Body of pancreas (tissue), 4 donors: Measurements from ENCODE around the gene NDUFC2. TPM values are rescaled to one million over a fixed set of nuclear protein-coding genes. Genes with fewer than 3 reads are reported as not detected.

Experiments
- ATAC-seq: fragments of 150-250 bp; one replicate; pipeline ENCODE4 v1.9.1; 2016
- DNase-seq, 4 donors: peaks; one replicate each; pipeline ENCODE4 v3.0.0-alpha.2; 2019
- H3K27ac ChIP-seq, 4 donors: fragments of 200-600 bp; sonication (generic); 1 replicate in 3 of 4; 2 replicates in 1 of 4; pipeline versions ENCODE4 v1.5.1 to v1.6.1; 2016 to 2019; ENCODE audit warnings: mild to moderate bottlenecking in 1 of 4, mixed read lengths in 1 of 4, moderate library complexity in 1 of 4
- H3K27me3 ChIP-seq, 2 donors: fragments of 200-600 bp; sonication (generic); one replicate each; pipeline ENCODE4 v1.6.0; 2016; ENCODE audit warnings: mild to moderate bottlenecking in 1 of 2
- H3K36me3 ChIP-seq, 2 donors: fragments of 200-600 bp; sonication (generic); replicated peaks in 1 of 2; 2 replicates each; pipeline ENCODE4 v1.5.1; 2016; ENCODE audit warnings: low read depth in 2 of 2; ENCODE audit not compliant: insufficient read depth in 1 of 2
- H3K4me1 ChIP-seq: fragments of 200-600 bp; sonication (generic); one replicate; pipeline ENCODE4 v1.6.0; 2016
- H3K4me3 ChIP-seq, 2 donors: fragments of 200-600 bp; sonication (generic); 1 replicate in 1 of 2; 2 replicates in 1 of 2; pipeline ENCODE4 v1.5.1; 2016 to 2019
- H3K9me3 ChIP-seq, 3 donors: fragments of 200-600 bp; sonication (generic); 1 replicate in 2 of 3; 2 replicates in 1 of 3; pipeline ENCODE4 v1.5.1; 2016
- POLR2A ChIP-seq, 3 donors: fragments of 450-650 bp; IDR thresholded peaks; one replicate each; pipeline ENCODE4 v1.6.1; 2016; ENCODE audit warnings: antibody characterized with exemption in 3 of 3, mild to moderate bottlenecking in 2 of 3
- WGBS, 2 donors: methylation state at CpG; one replicate each; pipeline ENCODE4 v1.1.5; 2017; 5-methylcytosine and 5-hydroxymethylcytosine counted together
- intact Hi-C: fragments of 100-400 bp; cut with DNase I; formaldehyde crosslinking; loops from one replicate; pipeline ENCODE4 v1.15.1; 2023
- total RNA-seq, 2 donors: library from RNA; depleted of rRNA; stranded (reverse); fragments of >200 nt; gene quantifications; one replicate each; pipeline ENCODE4 v1.1.0, GENCODE V29; 2016
- TF ChIP-seq, protein P1 (sequence below), 7 experiments: fragments of 450-650 bp in 4 of 7; fragments of 200-600 bp in 3 of 7; sonication (generic) in 3 of 7; IDR thresholded peaks; one replicate each; pipeline ENCODE4 v1.5.1; 2016 to 2019; ENCODE audit warnings: antibody characterized with exemption in 7 of 7

NDUFC2 gene
- total RNA-seq, 2 donors from 2014 or later, result 53.7 to 62.0 TPM

DNA sequence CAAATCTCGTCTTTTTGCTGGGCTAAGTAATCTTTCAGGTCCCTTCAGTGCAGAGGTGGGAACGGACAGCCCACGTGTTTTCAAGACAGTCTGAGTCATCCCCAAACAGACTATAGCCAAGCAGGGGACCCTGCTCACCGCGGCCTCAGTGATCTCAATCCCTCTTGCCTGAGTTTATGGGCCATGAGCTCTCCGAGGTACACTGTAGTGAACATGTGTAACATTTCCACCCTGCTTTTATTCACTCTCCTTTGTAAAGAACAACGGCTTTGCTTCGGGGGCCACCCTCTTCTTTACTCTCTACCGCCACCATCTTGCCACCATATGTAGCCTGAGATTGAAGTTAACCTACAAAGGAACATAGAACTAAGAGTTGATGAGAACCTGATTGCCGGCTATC lies 45.0 kb downstream of the NDUFC2 start:
- Histone ChIP-seq H3K4me1 (peaks cover 65% of the 10 kb centered on the region), H3K4me3 (no peak overlapping the region), H3K36me3 (no peaks in the 10 kb centered on the region), H3K27ac (no peak overlapping the region), H3K9me3 (no peaks in the 10 kb centered on the region), H3K27me3 (no peaks in the 10 kb centered on the region)
- ATAC-seq (no peak), DNase-seq (no peak)
- intact Hi-C loops, result no loop called here
- WGBS, 2 donors, result 70 to 76% methylated on average over 10 of the region's 10 CpGs
- TF ChIP-seq, protein P1, sequence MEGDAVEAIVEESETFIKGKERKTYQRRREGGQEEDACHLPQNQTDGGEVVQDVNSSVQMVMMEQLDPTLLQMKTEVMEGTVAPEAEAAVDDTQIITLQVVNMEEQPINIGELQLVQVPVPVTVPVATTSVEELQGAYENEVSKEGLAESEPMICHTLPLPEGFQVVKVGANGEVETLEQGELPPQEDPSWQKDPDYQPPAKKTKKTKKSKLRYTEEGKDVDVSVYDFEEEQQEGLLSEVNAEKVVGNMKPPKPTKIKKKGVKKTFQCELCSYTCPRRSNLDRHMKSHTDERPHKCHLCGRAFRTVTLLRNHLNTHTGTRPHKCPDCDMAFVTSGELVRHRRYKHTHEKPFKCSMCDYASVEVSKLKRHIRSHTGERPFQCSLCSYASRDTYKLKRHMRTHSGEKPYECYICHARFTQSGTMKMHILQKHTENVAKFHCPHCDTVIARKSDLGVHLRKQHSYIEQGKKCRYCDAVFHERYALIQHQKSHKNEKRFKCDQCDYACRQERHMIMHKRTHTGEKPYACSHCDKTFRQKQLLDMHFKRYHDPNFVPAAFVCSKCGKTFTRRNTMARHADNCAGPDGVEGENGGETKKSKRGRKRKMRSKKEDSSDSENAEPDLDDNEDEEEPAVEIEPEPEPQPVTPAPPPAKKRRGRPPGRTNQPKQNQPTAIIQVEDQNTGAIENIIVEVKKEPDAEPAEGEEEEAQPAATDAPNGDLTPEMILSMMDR (IDR thresholded peaks at IDR 0.05), result no peak
- no peak for TF ChIP-seq POLR2A (IDR thresholded peaks at IDR 0.05)

DNA sequence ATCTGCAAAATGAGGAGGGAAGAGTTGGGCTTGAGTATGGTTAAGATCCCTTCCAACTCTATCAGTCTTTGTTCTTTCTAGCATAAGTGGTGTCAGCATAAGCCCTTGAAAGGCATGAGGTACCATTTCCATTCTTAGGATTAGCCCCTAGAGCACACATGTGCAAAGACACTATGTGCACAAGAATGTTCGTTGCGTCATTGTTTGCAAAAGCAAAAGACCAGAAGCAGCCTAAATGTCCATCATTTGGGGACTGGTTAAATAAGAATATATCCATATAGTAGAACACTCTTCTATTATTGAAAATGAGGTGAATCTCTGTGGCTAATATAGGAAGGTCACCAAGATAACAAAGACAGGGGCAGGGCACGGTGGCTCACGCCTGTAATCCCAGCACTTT lies 46.6 kb downstream of the NDUFC2 start:
- intact Hi-C loops, result no loop called here
- no peak overlapping the region for H3K4me3 ChIP-seq
- 31 to 39% methylated on average over 4 of the region's 4 CpGs for WGBS, 2 donors
- no peaks in the 10 kb centered on the region for H3K36me3 ChIP-seq
- DNase-seq, result no peak
- peak overlapping the region in 1 of 4 donors; percentile 7 for H3K27ac ChIP-seq
- no peak for ATAC-seq
- no peaks in the 10 kb centered on the region for H3K9me3 ChIP-seq
- TF ChIP-seq POLR2A (IDR thresholded peaks at IDR 0.05), result no peak
- TF ChIP-seq, protein P1 (IDR thresholded peaks at IDR 0.05), result no peak
- no peaks in the 10 kb centered on the region for H3K27me3 ChIP-seq
- H3K4me1 ChIP-seq, result peaks cover 62% of the 10 kb centered on the region

DNA sequence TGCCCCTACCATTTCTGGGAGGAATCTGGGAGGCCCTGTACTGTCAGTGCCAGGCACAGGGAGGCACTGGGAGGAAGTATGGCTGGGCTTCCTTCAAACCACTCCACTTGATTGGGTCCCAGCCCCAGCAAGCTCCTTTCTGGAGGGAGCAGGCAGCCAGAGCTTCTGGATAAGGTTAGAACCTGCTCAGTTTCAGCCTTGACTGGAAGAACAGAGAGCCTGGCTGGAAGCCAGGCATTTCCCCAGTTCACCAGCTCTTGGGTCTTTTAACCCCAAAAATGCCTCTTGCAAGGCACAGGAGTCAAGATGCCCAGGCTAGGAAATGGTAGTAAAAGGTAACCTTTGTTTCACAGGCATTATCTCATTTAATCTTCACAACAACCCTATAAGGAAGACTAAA lies 47.6 kb downstream of the NDUFC2 start:
- H3K27ac ChIP-seq, result peak overlapping the region; percentile 26 to 76 (median 48)
- intact Hi-C loops, result no loop called here

DNA sequence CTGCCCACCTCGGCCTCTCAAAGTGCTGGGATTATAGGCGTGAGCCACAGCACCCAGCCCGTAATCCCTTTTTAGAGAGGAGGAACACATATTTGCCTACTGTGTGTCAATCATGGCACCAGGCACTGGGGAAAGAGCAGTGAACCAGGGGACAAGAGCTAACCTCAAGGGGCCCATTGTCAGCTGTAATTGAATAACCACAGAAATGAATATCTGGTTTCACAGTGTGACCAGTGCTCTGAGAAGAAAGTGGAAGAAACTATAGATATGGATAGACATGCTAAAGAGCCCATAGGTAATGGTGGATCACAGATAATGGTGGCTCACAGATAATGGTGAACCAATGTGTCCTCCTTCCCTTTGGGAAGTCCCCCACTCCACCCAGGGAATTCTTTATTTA lies 48.0 kb downstream of the NDUFC2 start:
- Histone ChIP-seq H3K9me3 (no peaks in the 10 kb centered on the region), H3K4me1 (peaks cover 48% of the 10 kb centered on the region), H3K27ac (peak overlapping the region; percentile 26 to 76 (median 48)), H3K36me3 (no peaks in the 10 kb centered on the region), H3K27me3 (no peaks in the 10 kb centered on the region), H3K4me3 (no peak overlapping the region)
- no peak for DNase-seq
- intact Hi-C loops, result no loop called here
- WGBS, 2 donors, result 89 to 90% methylated on average over 3 of the region's 3 CpGs
- no peak for ATAC-seq
- TF ChIP-seq, protein P1 (IDR thresholded peaks at IDR 0.05), result no peak
- no peak for TF ChIP-seq POLR2A (IDR thresholded peaks at IDR 0.05)

More for the DNA sequence above, 47.6 kb downstream of the NDUFC2 start:
- ATAC-seq (peak; percentile 20), DNase-seq (peak; percentile 56 to 76 (median 70))
- TF ChIP-seq POLR2A (IDR thresholded peaks at IDR 0.05), result no peak
- TF ChIP-seq, protein P1 (IDR thresholded peaks at IDR 0.05), result no peak
- Histone ChIP-seq H3K36me3 (no peaks in the 10 kb centered on the region), H3K4me3 (no peak overlapping the region), H3K9me3 (no peaks in the 10 kb centered on the region), H3K27me3 (no peaks in the 10 kb centered on the region), H3K4me1 (peaks cover 52% of the 10 kb centered on the region)
